ENCODE results near the gene PDZK1IP1.

GRCh38 chr1:47178020-47178419 is 11.8 kb downstream of the PDZK1IP1 start:
- TF ChIP-seq CTCF (IDR thresholded peaks at IDR 0.05), result no peak
- TF ChIP-seq POLR2AphosphoS5 (IDR thresholded peaks at IDR 0.05), result no peak
